Occipital lobe (tissue), 2 donors: Measurements from ENCODE around the gene GABRA5. TPM values are rescaled to one million over a fixed set of nuclear protein-coding genes. Genes with fewer than 3 reads are reported as not detected.

Experiments
- DNase-seq: peaks from one replicate; lab custom pipeline; 2025; lab: John Stamatoyannopoulos, UW
- total RNA-seq: library from RNA; depleted of rRNA; stranded (reverse); fragments of >200 nt; gene quantifications from one replicate; pipeline ENCODE4 v1.2.3, GENCODE V29; 2014

GABRA5 gene
- total RNA-seq, 1 donor from 2014 or later, result 38.1 TPM

- DNase-seq, result no peak
Measured at GRCh38 chr15:26996250-26996649, 129.4 kb downstream of the GABRA5 start.

Other genes starting within 250 kb of the GABRA5 start
- 124 TPM for gene GABRB3, start 94.0 kb upstream of the GABRA5 start, total RNA-seq
- 19.3 TPM for gene GABRG3, start 104.1 kb downstream of the GABRA5 start, total RNA-seq